ENCODE data around the gene SVOPL.

The SVOPL gene

DNA sequence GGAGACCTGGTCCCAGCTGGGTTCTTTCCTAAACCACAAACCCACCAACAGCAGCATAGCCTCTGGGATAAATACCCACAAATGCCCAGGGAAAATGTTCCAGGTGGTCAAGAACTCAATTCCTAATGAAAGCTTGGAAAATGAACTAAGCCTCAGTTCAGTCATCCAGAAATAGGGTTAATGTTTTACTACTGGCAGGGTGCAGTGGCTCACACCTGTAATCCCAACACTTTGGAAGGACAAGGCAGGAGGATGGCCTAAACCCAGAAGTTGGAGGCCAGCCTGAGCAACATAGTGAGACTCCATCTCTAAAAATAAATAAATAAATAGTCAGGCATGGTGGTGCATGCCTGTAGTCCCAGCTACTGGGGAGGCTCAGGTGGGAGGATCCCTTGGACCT, 82.2 kb downstream of the SVOPL start:
- TF ChIP-seq, protein P1, sequence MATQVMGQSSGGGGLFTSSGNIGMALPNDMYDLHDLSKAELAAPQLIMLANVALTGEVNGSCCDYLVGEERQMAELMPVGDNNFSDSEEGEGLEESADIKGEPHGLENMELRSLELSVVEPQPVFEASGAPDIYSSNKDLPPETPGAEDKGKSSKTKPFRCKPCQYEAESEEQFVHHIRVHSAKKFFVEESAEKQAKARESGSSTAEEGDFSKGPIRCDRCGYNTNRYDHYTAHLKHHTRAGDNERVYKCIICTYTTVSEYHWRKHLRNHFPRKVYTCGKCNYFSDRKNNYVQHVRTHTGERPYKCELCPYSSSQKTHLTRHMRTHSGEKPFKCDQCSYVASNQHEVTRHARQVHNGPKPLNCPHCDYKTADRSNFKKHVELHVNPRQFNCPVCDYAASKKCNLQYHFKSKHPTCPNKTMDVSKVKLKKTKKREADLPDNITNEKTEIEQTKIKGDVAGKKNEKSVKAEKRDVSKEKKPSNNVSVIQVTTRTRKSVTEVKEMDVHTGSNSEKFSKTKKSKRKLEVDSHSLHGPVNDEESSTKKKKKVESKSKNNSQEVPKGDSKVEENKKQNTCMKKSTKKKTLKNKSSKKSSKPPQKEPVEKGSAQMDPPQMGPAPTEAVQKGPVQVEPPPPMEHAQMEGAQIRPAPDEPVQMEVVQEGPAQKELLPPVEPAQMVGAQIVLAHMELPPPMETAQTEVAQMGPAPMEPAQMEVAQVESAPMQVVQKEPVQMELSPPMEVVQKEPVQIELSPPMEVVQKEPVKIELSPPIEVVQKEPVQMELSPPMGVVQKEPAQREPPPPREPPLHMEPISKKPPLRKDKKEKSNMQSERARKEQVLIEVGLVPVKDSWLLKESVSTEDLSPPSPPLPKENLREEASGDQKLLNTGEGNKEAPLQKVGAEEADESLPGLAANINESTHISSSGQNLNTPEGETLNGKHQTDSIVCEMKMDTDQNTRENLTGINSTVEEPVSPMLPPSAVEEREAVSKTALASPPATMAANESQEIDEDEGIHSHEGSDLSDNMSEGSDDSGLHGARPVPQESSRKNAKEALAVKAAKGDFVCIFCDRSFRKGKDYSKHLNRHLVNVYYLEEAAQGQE (IDR thresholded peaks at IDR 0.05; ENCODE audit: low read depth), result no peak
- TF ChIP-seq TCF12 (IDR thresholded peaks at IDR 0.05; ENCODE audit: low read depth) (no peak), EP300 (IDR thresholded peaks at IDR 0.05; ENCODE audit: borderline replicate concordance) (no peak), NFIC (IDR thresholded peaks at IDR 0.05) (no peak), ZBTB7A (IDR thresholded peaks at IDR 0.05; ENCODE audit: low read depth) (no peak), TEAD4 (IDR thresholded peaks at IDR 0.05) (no peak), RAD21 (IDR thresholded peaks at IDR 0.05; ENCODE audit: low read depth) (no peak), MAX (IDR thresholded peaks at IDR 0.05) (no peak), YY1 (IDR thresholded peaks at IDR 0.05; ENCODE audit: low read depth) (no peak)
- TF ChIP-seq, protein P2, sequence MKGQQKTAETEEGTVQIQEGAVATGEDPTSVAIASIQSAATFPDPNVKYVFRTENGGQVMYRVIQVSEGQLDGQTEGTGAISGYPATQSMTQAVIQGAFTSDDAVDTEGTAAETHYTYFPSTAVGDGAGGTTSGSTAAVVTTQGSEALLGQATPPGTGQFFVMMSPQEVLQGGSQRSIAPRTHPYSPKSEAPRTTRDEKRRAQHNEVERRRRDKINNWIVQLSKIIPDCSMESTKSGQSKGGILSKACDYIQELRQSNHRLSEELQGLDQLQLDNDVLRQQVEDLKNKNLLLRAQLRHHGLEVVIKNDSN (IDR thresholded peaks at IDR 0.05), result no peak

DNA sequence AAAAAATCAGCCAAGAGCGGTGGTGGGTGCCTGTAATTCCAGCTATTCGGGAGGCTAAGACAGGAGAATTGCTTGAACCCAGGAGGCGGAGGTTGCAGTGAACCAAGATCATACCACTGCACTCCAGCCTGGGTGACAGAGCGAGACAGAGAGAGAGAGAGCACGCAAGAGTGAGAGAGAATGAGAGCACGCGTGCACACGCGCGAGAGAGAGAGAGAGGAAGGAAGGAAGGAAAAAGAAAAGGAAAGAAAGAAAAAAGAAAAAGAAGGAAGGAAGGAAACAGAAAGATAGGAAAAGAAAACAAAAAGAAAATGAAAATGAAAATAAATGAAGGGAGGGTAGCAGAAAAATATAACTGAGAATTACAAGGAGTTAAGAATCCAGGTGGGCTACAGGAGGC, 82.7 kb downstream of the SVOPL start:
- TF ChIP-seq EGR1 (IDR thresholded peaks at IDR 0.05) (no peak), TEAD4 (IDR thresholded peaks at IDR 0.05) (no peak), CEBPB (IDR thresholded peaks at IDR 0.05) (no peak), RAD21 (IDR thresholded peaks at IDR 0.05; ENCODE audit: low read depth) (no peak), CREB1 (IDR thresholded peaks at IDR 0.05; ENCODE audit: low read depth) (no peak), MAX (IDR thresholded peaks at IDR 0.05) (no peak), ZBTB7A (IDR thresholded peaks at IDR 0.05; ENCODE audit: low read depth) (no peak), YY1 (IDR thresholded peaks at IDR 0.05; ENCODE audit: low read depth) (no peak), FOXM1 (IDR thresholded peaks at IDR 0.05; ENCODE audit: borderline replicate concordance, low read depth) (no peak), TCF12 (IDR thresholded peaks at IDR 0.05; ENCODE audit: low read depth) (no peak), TAF1 (IDR thresholded peaks at IDR 0.05; ENCODE audit: low read depth) (no peak), NFIC (IDR thresholded peaks at IDR 0.05) (no peak), EP300 (IDR thresholded peaks at IDR 0.05; ENCODE audit: borderline replicate concordance) (no peak)
- TF ChIP-seq, protein P1 (IDR thresholded peaks at IDR 0.05; ENCODE audit: low read depth), result no peak
- TF ChIP-seq, protein P2 (IDR thresholded peaks at IDR 0.05), result no peak

GRCh38 chr7:138616085-138616484, 85.1 kb downstream of the SVOPL start:
- no peak for TF ChIP-seq FOXM1 (IDR thresholded peaks at IDR 0.05; ENCODE audit: borderline replicate concordance, low read depth)

DNA sequence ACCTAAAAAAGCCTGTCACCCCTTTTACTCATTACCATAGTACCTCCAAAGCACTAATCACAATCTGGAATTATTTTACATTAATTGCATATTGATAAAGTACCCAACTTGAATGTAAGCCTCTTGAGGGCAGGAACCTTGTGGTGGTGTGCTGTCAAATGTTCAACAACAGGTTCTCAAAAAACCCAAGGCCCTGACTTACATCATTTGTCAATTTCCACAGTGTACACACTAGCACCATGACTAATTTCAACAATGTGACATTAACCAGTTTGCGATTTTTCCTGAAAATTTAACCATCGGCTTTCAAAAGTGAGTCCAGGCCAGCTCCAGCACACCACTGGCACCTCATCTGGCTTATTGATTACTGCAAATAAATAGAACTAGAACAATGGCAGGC, 87.5 kb downstream of the SVOPL start:
- no peak for TF ChIP-seq ZBTB7A (IDR thresholded peaks at IDR 0.05; ENCODE audit: low read depth)
- TF ChIP-seq EP300 (IDR thresholded peaks at IDR 0.05; ENCODE audit: borderline replicate concordance), result no peak
- TF ChIP-seq MAX (IDR thresholded peaks at IDR 0.05), result no peak
- TF ChIP-seq CREB1 (IDR thresholded peaks at IDR 0.05; ENCODE audit: low read depth), result no peak
- TF ChIP-seq, protein P1 (IDR thresholded peaks at IDR 0.05; ENCODE audit: low read depth), result no peak
- TF ChIP-seq TEAD4 (IDR thresholded peaks at IDR 0.05), result no peak
- TF ChIP-seq, protein P2 (IDR thresholded peaks at IDR 0.05), result no peak
- no peak for TF ChIP-seq FOXM1 (IDR thresholded peaks at IDR 0.05; ENCODE audit: borderline replicate concordance, low read depth)
- TF ChIP-seq TCF12 (IDR thresholded peaks at IDR 0.05; ENCODE audit: low read depth), result no peak
